ENCODE data around the gene ITGA3.

Gene ITGA3

GRCh38 chr17:50056961-50057330 is 1.0 kb downstream of the ITGA3 start:
- peak overlapping the region; percentile 90 for H3K27ac ChIP-seq (ENCODE audit: low read length, poor library complexity, severe bottlenecking)
- peak; percentile 81 for DNase-seq
- H4K8ac ChIP-seq (ENCODE audit: low read length) = peak overlapping the region; percentile 56
- peaks cover 56% of the 10 kb centered on the region for H3K4me1 ChIP-seq (ENCODE audit: control insufficient read depth, insufficient read depth, low read depth, low read length)
- no peak overlapping the region for H2AK5ac ChIP-seq (ENCODE audit: low read length, severe bottlenecking)
- H3K23ac ChIP-seq (ENCODE audit: low read length in 2 of 2) = peak overlapping the region in 1 of 2 experiments; percentile 42
- H3K18ac ChIP-seq (ENCODE audit: low read depth in 1 of 2, low read length in 2 of 2) = peak overlapping the region; percentile 50 to 81
- H3K36me3 ChIP-seq (ENCODE audit: control insufficient read depth in 1 of 2, insufficient read depth in 2 of 2, low read depth in 1 of 2, low read length in 2 of 2) = peaks cover 0 to 20% of the 10 kb centered on the region in 2 experiments
- H2AFZ ChIP-seq (ENCODE audit: low read depth, low read length) = no peak overlapping the region
- H2BK120ac ChIP-seq (ENCODE audit: low read depth, low read length) = peak overlapping the region; percentile 81
- H3K14ac ChIP-seq (ENCODE audit: low read length in 2 of 2) = no peak overlapping the region
- H3K27me3 ChIP-seq (ENCODE audit: control insufficient read depth in 1 of 2, insufficient read depth in 1 of 2, low read length in 2 of 2) = no peaks in the 10 kb centered on the region
- peak overlapping the region; percentile 84 to 87 for H3K4me3 ChIP-seq (ENCODE audit: insufficient read depth in 1 of 2, low read depth in 1 of 2, low read length in 2 of 2)
- no peak overlapping the region for H2BK15ac ChIP-seq (ENCODE audit: low read depth, poor library complexity, severe bottlenecking)
- H3K79me1 ChIP-seq (replicated peaks; ENCODE audit: low read length, poor library complexity, severe bottlenecking) = no peaks in the 10 kb centered on the region
- H2BK5ac ChIP-seq (ENCODE audit: low read depth, low read length, poor library complexity, severe bottlenecking) = peak overlapping the region; percentile 93
- peak overlapping the region; percentile 86 for H3K4me2 ChIP-seq (ENCODE audit: low read length, poor library complexity, severe bottlenecking)
- H2BK12ac ChIP-seq (ENCODE audit: low read length in 2 of 2) = peak overlapping the region in 1 of 2 experiments; percentile 22
- H3K9ac ChIP-seq (ENCODE audit: low read length) = peak overlapping the region; percentile 79
- no peaks in the 10 kb centered on the region for H3K9me3 ChIP-seq (ENCODE audit: control insufficient read depth, low read length)
- no peak overlapping the region for H4K91ac ChIP-seq (ENCODE audit: low read length)
- H3K4ac ChIP-seq (ENCODE audit: low read depth in 1 of 2, low read length in 2 of 2) = peak overlapping the region in 1 of 2 experiments; percentile 92
- 0% methylated on average over 10 of the region's 15 CpGs for WGBS

GRCh38 chr17:50057521-50057991 is 1.6 kb downstream of the ITGA3 start:
- Histone ChIP-seq H3K36me3 (ENCODE audit: control insufficient read depth in 1 of 2, insufficient read depth in 2 of 2, low read depth in 1 of 2, low read length in 2 of 2) (peaks cover 0 to 20% of the 10 kb centered on the region in 2 experiments), H3K4ac (ENCODE audit: low read depth in 1 of 2, low read length in 2 of 2) (peak overlapping the region in 1 of 2 experiments; percentile 52), H2BK5ac (ENCODE audit: low read depth, low read length, poor library complexity, severe bottlenecking) (no peak overlapping the region), H3K4me1 (ENCODE audit: control insufficient read depth, insufficient read depth, low read depth, low read length) (peaks cover 58% of the 10 kb centered on the region), H2BK120ac (ENCODE audit: low read depth, low read length) (no peak overlapping the region), H3K27me3 (ENCODE audit: control insufficient read depth in 1 of 2, insufficient read depth in 1 of 2, low read length in 2 of 2) (no peaks in the 10 kb centered on the region), H3K9me3 (ENCODE audit: control insufficient read depth, low read length) (no peaks in the 10 kb centered on the region), H2AFZ (ENCODE audit: low read depth, low read length) (no peak overlapping the region), H3K9ac (ENCODE audit: low read length) (peak overlapping the region; percentile 79), H3K79me1 (replicated peaks; ENCODE audit: low read length, poor library complexity, severe bottlenecking) (no peaks in the 10 kb centered on the region), H3K4me2 (ENCODE audit: low read length, poor library complexity, severe bottlenecking) (peak overlapping the region; percentile 86), H3K18ac (ENCODE audit: low read depth in 1 of 2, low read length in 2 of 2) (peak overlapping the region; percentile 40 to 81), H3K14ac (ENCODE audit: low read length in 2 of 2) (peak overlapping the region in 1 of 2 experiments; percentile 29), H4K8ac (ENCODE audit: low read length) (peak overlapping the region; percentile 81), H3K27ac (ENCODE audit: low read length, poor library complexity, severe bottlenecking) (peak overlapping the region; percentile 90), H2AK5ac (ENCODE audit: low read length, severe bottlenecking) (no peak overlapping the region), H2BK15ac (ENCODE audit: low read depth, poor library complexity, severe bottlenecking) (no peak overlapping the region), H2BK12ac (ENCODE audit: low read length in 2 of 2) (peak overlapping the region in 1 of 2 experiments; percentile 19), H4K91ac (ENCODE audit: low read length) (peak overlapping the region; percentile 35), H3K23ac (ENCODE audit: low read length in 2 of 2) (no peak overlapping the region), H3K4me3 (ENCODE audit: insufficient read depth in 1 of 2, low read depth in 1 of 2, low read length in 2 of 2) (peak overlapping the region; percentile 84 to 87)
- no peak for DNase-seq
- WGBS = 93% methylated on average over 9 of the region's 9 CpGs

- peak overlapping the region; percentile 7 to 93 for H2BK12ac ChIP-seq (ENCODE audit: low read length in 2 of 2)
- no peak overlapping the region for H2AFZ ChIP-seq (ENCODE audit: low read depth, low read length)
- peak overlapping the region; percentile 35 for H4K91ac ChIP-seq (ENCODE audit: low read length)
- peak; percentile 29 for DNase-seq
- peaks cover 0 to 25% of the 10 kb centered on the region in 2 experiments for H3K36me3 ChIP-seq (ENCODE audit: control insufficient read depth in 1 of 2, insufficient read depth in 2 of 2, low read depth in 1 of 2, low read length in 2 of 2)
- peak overlapping the region in 1 of 2 experiments; percentile 54 for H3K23ac ChIP-seq (ENCODE audit: low read length in 2 of 2)
- H3K79me1 ChIP-seq (replicated peaks; ENCODE audit: low read length, poor library complexity, severe bottlenecking) = no peaks in the 10 kb centered on the region
- H4K8ac ChIP-seq (ENCODE audit: low read length) = no peak overlapping the region
- H3K9me3 ChIP-seq (ENCODE audit: control insufficient read depth, low read length) = no peaks in the 10 kb centered on the region
- H3K27me3 ChIP-seq (ENCODE audit: control insufficient read depth in 1 of 2, insufficient read depth in 1 of 2, low read length in 2 of 2) = no peaks in the 10 kb centered on the region
- H3K14ac ChIP-seq (ENCODE audit: low read length in 2 of 2) = no peak overlapping the region
- H3K4me1 ChIP-seq (ENCODE audit: control insufficient read depth, insufficient read depth, low read depth, low read length) = peaks cover 61% of the 10 kb centered on the region
- H3K4me3 ChIP-seq (ENCODE audit: insufficient read depth in 1 of 2, low read depth in 1 of 2, low read length in 2 of 2) = peak overlapping the region; percentile 28 to 84
- H3K27ac ChIP-seq (ENCODE audit: low read length, poor library complexity, severe bottlenecking) = peak overlapping the region; percentile 90
- 83% methylated on average over 10 of the region's 10 CpGs for WGBS
- H2BK15ac ChIP-seq (ENCODE audit: low read depth, poor library complexity, severe bottlenecking) = no peak overlapping the region
- H3K4me2 ChIP-seq (ENCODE audit: low read length, poor library complexity, severe bottlenecking) = peak overlapping the region; percentile 86
- H2BK120ac ChIP-seq (ENCODE audit: low read depth, low read length) = no peak overlapping the region
- peak overlapping the region; percentile 62 for H3K9ac ChIP-seq (ENCODE audit: low read length)
- H2AK5ac ChIP-seq (ENCODE audit: low read length, severe bottlenecking) = peak overlapping the region; percentile 43
- no peak overlapping the region for H2BK5ac ChIP-seq (ENCODE audit: low read depth, low read length, poor library complexity, severe bottlenecking)
- H3K4ac ChIP-seq (ENCODE audit: low read depth in 1 of 2, low read length in 2 of 2) = peak overlapping the region; percentile 68 to 90
- H3K18ac ChIP-seq (ENCODE audit: low read depth in 1 of 2, low read length in 2 of 2) = peak overlapping the region; percentile 31 to 85
Observed at GRCh38 chr17:50058296-50058953, 2.5 kb downstream of the ITGA3 start.

- Histone ChIP-seq H3K14ac (ENCODE audit: low read length in 2 of 2) (peak overlapping the region in 1 of 2 experiments; percentile 89), H3K4ac (ENCODE audit: low read depth in 1 of 2, low read length in 2 of 2) (peak overlapping the region; percentile 90 to 97), H2BK5ac (ENCODE audit: low read depth, low read length, poor library complexity, severe bottlenecking) (peak overlapping the region; percentile 33), H3K23ac (ENCODE audit: low read length in 2 of 2) (peak overlapping the region in 1 of 2 experiments; percentile 44), H2AK5ac (ENCODE audit: low read length, severe bottlenecking) (peak overlapping the region; percentile 89), H3K79me1 (replicated peaks; ENCODE audit: low read length, poor library complexity, severe bottlenecking) (no peaks in the 10 kb centered on the region), H3K27me3 (ENCODE audit: control insufficient read depth in 1 of 2, insufficient read depth in 1 of 2, low read length in 2 of 2) (no peaks in the 10 kb centered on the region), H4K8ac (ENCODE audit: low read length) (peak overlapping the region; percentile 93), H3K36me3 (ENCODE audit: control insufficient read depth in 1 of 2, insufficient read depth in 2 of 2, low read depth in 1 of 2, low read length in 2 of 2) (peaks cover 0 to 34% of the 10 kb centered on the region in 2 experiments), H2BK15ac (ENCODE audit: low read depth, poor library complexity, severe bottlenecking) (peak overlapping the region; percentile 8), H2BK120ac (ENCODE audit: low read depth, low read length) (peak overlapping the region; percentile 77), H3K4me1 (ENCODE audit: control insufficient read depth, insufficient read depth, low read depth, low read length) (peaks cover 66% of the 10 kb centered on the region), H3K9me3 (ENCODE audit: control insufficient read depth, low read length) (no peaks in the 10 kb centered on the region), H3K9ac (ENCODE audit: low read length) (peak overlapping the region; percentile 62), H2BK12ac (ENCODE audit: low read length in 2 of 2) (peak overlapping the region; percentile 79 to 93), H3K27ac (ENCODE audit: low read length, poor library complexity, severe bottlenecking) (peak overlapping the region; percentile 90), H4K91ac (ENCODE audit: low read length) (peak overlapping the region; percentile 90), H3K4me2 (ENCODE audit: low read length, poor library complexity, severe bottlenecking) (peak overlapping the region; percentile 86), H3K4me3 (ENCODE audit: insufficient read depth in 1 of 2, low read depth in 1 of 2, low read length in 2 of 2) (peak overlapping the region; percentile 18 to 84), H3K18ac (ENCODE audit: low read depth in 1 of 2, low read length in 2 of 2) (peak overlapping the region; percentile 94 to 96), H2AFZ (ENCODE audit: low read depth, low read length) (no peak overlapping the region)
- WGBS = 73% methylated on average over 4 of the region's 4 CpGs
- peak; percentile 31 for DNase-seq
Observed at GRCh38 chr17:50059256-50059655, 3.3 kb downstream of the ITGA3 start.

Measured in mesenchymal stem cell (in vitro differentiated cells and primary cell).